ENCODE data around the gene BIRC2. TPM values are rescaled to one million over a fixed set of nuclear protein-coding genes. Genes with fewer than 3 reads are reported as not detected.
"Not testable (repeated sequence)": the region's sequence is repeated elsewhere in the genome, so short reads cannot be mapped to it uniquely, and the experiment has no call there.

Gene BIRC2
- 19.8 TPM for polyA plus RNA-seq (2013, experiment 1 of 2)
- 24.6 TPM for polyA plus RNA-seq (2013, experiment 2 of 2)

- Histone ChIP-seq H3K4me3 (ENCODE audit: low read length) (peak within 1 kb of the TSS; percentile 86), H3K4me1 (ENCODE audit: insufficient read depth, low read length) (peaks cover 7% of the 10 kb centered on the region; the same call in 1 of the 2 replicates), H3K27ac (ENCODE audit: low read depth, low read length) (peak within 1 kb of the TSS; percentile 89), H3K27me3 (ENCODE audit: insufficient read depth, low read length) (no peaks in the 10 kb centered on the region), H3K9me3 (ENCODE audit: insufficient read depth, low read depth, low read length) (no peaks in the 10 kb centered on the region), H3K9ac (ENCODE audit: low read depth, low read length) (peak within 1 kb of the TSS; percentile 81), H3K36me3 (ENCODE audit: insufficient read depth, low read length) (peaks cover 14% of the 10 kb centered on the region)
- WGBS: under 1% methylated on average over 77 of the region's 77 CpGs
Observed at GRCh38 chr11:102346748-102347461, at the start of gene BIRC2. Gene BIRC2, plus strand, starts transcription at chr11:102347214. Its CDS starts 2,641 bp downstream, at chr11:102349855.

- 84% methylated on average over 2 of the region's 2 CpGs for WGBS
- not testable (repeated sequence) for H3K36me3 ChIP-seq (ENCODE audit: insufficient read depth, low read length); H3K27ac ChIP-seq (ENCODE audit: low read depth, low read length)
Observed at GRCh38 chr11:102300837-102301236, 46.2 kb upstream of the BIRC2 start.

GRCh38 chr11:102302241-102302640 lies 44.8 kb upstream of the BIRC2 start:
- Histone ChIP-seq H3K27me3 (ENCODE audit: insufficient read depth, low read length) (no peaks in the 10 kb centered on the region), H3K9ac (ENCODE audit: low read depth, low read length) (no peak overlapping the region), H3K27ac (ENCODE audit: low read depth, low read length) (no peak overlapping the region), H3K9me3 (ENCODE audit: insufficient read depth, low read depth, low read length) (peaks cover 14% of the 10 kb centered on the region), H3K4me3 (ENCODE audit: low read length) (no peak overlapping the region), H3K4me1 (ENCODE audit: insufficient read depth, low read length) (no peaks in the 10 kb centered on the region), H3K36me3 (ENCODE audit: insufficient read depth, low read length) (no peaks in the 10 kb centered on the region)
- 91% methylated on average over 1 of the region's 1 CpG for WGBS

More at GRCh38 chr11:102300837-102301236, 46.2 kb upstream of the BIRC2 start:
- not testable (repeated sequence) for H3K9ac ChIP-seq (ENCODE audit: low read depth, low read length); H3K4me1 ChIP-seq (ENCODE audit: insufficient read depth, low read length); H3K27me3 ChIP-seq (ENCODE audit: insufficient read depth, low read length); H3K4me3 ChIP-seq (ENCODE audit: low read length)
- H3K9me3 ChIP-seq (ENCODE audit: insufficient read depth, low read depth, low read length): peaks cover 14% of the 10 kb centered on the region

DNA sequence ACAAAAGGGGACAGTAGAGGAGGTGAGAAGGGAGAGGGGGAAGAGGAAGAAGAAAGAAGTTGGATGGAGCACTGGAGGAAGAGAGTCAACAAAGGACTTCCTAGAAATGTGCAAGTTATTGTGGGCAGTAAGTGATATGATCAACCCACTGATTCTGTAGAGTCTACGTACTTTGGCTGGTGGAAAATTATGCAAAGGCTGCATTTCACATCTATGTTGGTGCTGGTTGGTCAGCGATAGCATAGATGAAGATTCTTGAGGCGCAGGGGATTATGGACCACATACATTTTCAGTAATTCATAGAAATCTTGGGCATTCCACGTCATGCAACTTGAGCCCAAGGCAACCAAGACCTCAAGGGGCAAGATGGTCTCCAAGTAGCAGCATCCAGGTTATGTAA lies 42.3 kb upstream of the BIRC2 start:
- no peaks in the 10 kb centered on the region for H3K4me1 ChIP-seq (ENCODE audit: insufficient read depth, low read length)
- no peak overlapping the region for H3K27ac ChIP-seq (ENCODE audit: low read depth, low read length)
- no peaks in the 10 kb centered on the region for H3K36me3 ChIP-seq (ENCODE audit: insufficient read depth, low read length)
- H3K9ac ChIP-seq (ENCODE audit: low read depth, low read length): no peak overlapping the region
- peaks cover 14% of the 10 kb centered on the region for H3K9me3 ChIP-seq (ENCODE audit: insufficient read depth, low read depth, low read length)
- WGBS: 94% methylated on average over 4 of the region's 4 CpGs
- no peak overlapping the region for H3K4me3 ChIP-seq (ENCODE audit: low read length)
- H3K27me3 ChIP-seq (ENCODE audit: insufficient read depth, low read length): no peaks in the 10 kb centered on the region

DNA sequence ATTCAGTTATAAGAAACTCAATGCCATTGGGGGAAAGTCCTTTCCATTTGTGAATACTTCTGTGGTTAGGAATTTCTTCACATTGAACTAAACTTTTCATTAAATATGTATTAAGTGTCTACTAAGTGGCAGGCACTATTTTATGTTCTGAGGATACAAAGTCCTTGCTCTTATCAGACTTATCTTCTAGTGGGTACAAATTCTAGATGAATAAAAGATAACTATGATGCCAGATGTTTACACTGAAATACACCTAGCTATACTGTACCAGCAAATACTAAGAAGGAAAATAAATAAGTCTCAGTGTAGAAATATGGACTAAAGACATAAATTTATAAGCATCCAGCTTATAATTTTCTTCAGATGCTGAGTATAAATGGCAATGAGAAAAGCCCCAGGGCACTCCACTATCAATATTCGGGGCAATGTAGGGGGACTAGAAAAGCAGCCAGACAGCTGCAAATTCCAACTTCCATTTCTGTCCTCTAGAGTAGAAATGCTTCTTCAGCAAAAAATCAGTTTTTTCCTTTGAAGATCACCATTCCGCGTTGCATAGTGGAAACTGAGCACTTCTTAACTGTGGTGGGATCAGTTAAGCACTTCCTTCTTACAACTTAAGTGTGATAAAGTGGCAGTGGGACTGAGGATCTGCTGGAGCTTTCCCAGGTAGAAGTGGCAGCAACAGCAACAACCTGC lies 41.5 kb upstream of the BIRC2 start:
- no peaks in the 10 kb centered on the region for H3K36me3 ChIP-seq (ENCODE audit: insufficient read depth, low read length)
- no peak overlapping the region for H3K27ac ChIP-seq (ENCODE audit: low read depth, low read length)
- no peaks in the 10 kb centered on the region for H3K4me1 ChIP-seq (ENCODE audit: insufficient read depth, low read length)
- H3K9ac ChIP-seq (ENCODE audit: low read depth, low read length): no peak overlapping the region
- no peaks in the 10 kb centered on the region for H3K27me3 ChIP-seq (ENCODE audit: insufficient read depth, low read length)
- WGBS: 88% methylated on average over 3 of the region's 3 CpGs
- peaks cover 14% of the 10 kb centered on the region for H3K9me3 ChIP-seq (ENCODE audit: insufficient read depth, low read depth, low read length)
- no peak overlapping the region for H3K4me3 ChIP-seq (ENCODE audit: low read length)

- WGBS: 86% methylated on average over 5 of the region's 5 CpGs
- no peak overlapping the region for H3K4me3 ChIP-seq (ENCODE audit: low read length)
- H3K9ac ChIP-seq (ENCODE audit: low read depth, low read length): no peak overlapping the region
- no peaks in the 10 kb centered on the region for H3K4me1 ChIP-seq (ENCODE audit: insufficient read depth, low read length)
- H3K9me3 ChIP-seq (ENCODE audit: insufficient read depth, low read depth, low read length): peaks cover 14% of the 10 kb centered on the region
- H3K36me3 ChIP-seq (ENCODE audit: insufficient read depth, low read length): no peaks in the 10 kb centered on the region
- H3K27ac ChIP-seq (ENCODE audit: low read depth, low read length): no peak overlapping the region
- no peaks in the 10 kb centered on the region for H3K27me3 ChIP-seq (ENCODE audit: insufficient read depth, low read length)
Observed at GRCh38 chr11:102306048-102306597, 40.9 kb upstream of the BIRC2 start.

DNA sequence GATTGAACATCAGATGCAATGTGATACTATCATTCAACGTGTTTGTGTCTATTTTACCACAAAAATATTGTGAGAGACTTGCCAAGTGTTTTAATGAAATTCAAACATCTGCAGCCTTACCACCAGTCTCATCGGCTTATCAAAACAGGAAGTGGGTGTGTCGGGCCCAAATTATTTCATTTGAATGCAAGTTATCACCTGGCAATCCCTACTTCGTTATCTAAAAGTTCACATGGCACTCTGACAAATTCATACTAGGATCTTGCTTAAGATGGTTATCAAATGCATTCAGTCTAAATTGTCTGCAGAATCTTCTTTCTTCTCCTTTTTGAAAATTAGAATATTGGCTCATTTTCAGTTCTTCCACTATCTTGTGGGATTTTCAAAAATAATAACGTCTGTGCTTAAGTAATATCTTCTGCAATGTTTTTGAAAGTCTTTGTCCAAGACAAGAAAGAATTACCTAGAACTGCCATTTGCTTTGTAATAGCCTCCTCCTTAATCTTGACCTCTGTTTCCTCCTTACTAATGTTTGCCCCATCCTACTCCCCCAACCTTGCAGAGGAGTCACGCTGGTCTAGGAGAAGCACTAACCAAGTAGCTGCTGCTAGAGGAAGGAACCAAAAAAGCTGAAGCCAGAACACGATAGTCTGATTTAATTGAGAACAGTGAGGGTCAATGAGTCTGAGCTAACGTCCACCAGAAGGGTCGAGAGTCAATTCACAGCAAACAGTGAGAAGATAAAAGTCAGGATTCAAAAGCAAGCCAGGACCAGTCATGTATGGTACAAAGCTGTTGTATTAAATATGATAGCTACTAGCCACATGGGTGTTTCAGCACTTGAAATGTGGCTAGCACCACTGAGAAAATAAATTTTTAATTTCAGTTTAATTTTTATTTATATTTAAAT lies 39.9 kb upstream of the BIRC2 start:
- no peaks in the 10 kb centered on the region for H3K36me3 ChIP-seq (ENCODE audit: insufficient read depth, low read length)
- no peaks in the 10 kb centered on the region for H3K27me3 ChIP-seq (ENCODE audit: insufficient read depth, low read length)
- 83% methylated on average over 9 of the region's 9 CpGs for WGBS
- H3K9ac ChIP-seq (ENCODE audit: low read depth, low read length): no peak overlapping the region
- H3K4me1 ChIP-seq (ENCODE audit: insufficient read depth, low read length): no peaks in the 10 kb centered on the region
- H3K9me3 ChIP-seq (ENCODE audit: insufficient read depth, low read depth, low read length): peaks cover 6% of the 10 kb centered on the region
- no peak overlapping the region for H3K27ac ChIP-seq (ENCODE audit: low read depth, low read length)
- H3K4me3 ChIP-seq (ENCODE audit: low read length): no peak overlapping the region

DNA sequence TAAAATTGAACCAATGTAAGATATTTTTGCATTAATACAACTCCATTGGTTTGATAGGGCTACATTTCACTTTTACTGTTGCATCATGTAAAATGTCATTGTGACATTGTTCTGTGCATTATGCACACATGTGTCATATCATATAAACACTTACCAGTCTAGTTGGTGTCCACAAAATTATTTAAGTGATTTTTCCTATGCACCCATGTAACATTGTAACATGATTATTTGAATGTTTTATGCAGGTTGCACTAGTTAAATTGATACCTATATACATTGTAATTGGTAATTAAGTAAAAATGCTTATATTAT lies 39.3 kb upstream of the BIRC2 start:
- no peak overlapping the region for H3K9ac ChIP-seq (ENCODE audit: low read depth, low read length)
- no peaks in the 10 kb centered on the region for H3K27me3 ChIP-seq (ENCODE audit: insufficient read depth, low read length)
- H3K27ac ChIP-seq (ENCODE audit: low read depth, low read length): no peak overlapping the region
- peaks cover under 1% of the 10 kb centered on the region; the same call in 1 of the 2 replicates for H3K9me3 ChIP-seq (ENCODE audit: insufficient read depth, low read depth, low read length)
- H3K4me3 ChIP-seq (ENCODE audit: low read length): no peak overlapping the region
- H3K4me1 ChIP-seq (ENCODE audit: insufficient read depth, low read length): no peaks in the 10 kb centered on the region
- H3K36me3 ChIP-seq (ENCODE audit: insufficient read depth, low read length): no peaks in the 10 kb centered on the region

GRCh38 chr11:102309621-102310541 lies 37.1 kb upstream of the BIRC2 start:
- Histone ChIP-seq H3K27ac (ENCODE audit: low read depth, low read length) (no peak overlapping the region), H3K27me3 (ENCODE audit: insufficient read depth, low read length) (no peaks in the 10 kb centered on the region), H3K4me3 (ENCODE audit: low read length) (no peak overlapping the region), H3K9ac (ENCODE audit: low read depth, low read length) (no peak overlapping the region), H3K4me1 (ENCODE audit: insufficient read depth, low read length) (no peaks in the 10 kb centered on the region), H3K9me3 (ENCODE audit: insufficient read depth, low read depth, low read length) (no peaks in the 10 kb centered on the region), H3K36me3 (ENCODE audit: insufficient read depth, low read length) (no peaks in the 10 kb centered on the region)
- WGBS: 89% methylated on average over 24 of the region's 25 CpGs

GRCh38 chr11:102312667-102313066 lies 34.3 kb upstream of the BIRC2 start:
- WGBS: 100% methylated on average over 1 of the region's 2 CpGs
- H3K27me3 ChIP-seq (ENCODE audit: insufficient read depth, low read length): peaks cover 2% of the 10 kb centered on the region
- H3K27ac ChIP-seq (ENCODE audit: low read depth, low read length): no peak overlapping the region
- H3K4me1 ChIP-seq (ENCODE audit: insufficient read depth, low read length): no peaks in the 10 kb centered on the region
- no peaks in the 10 kb centered on the region for H3K36me3 ChIP-seq (ENCODE audit: insufficient read depth, low read length)
- no peak overlapping the region for H3K9ac ChIP-seq (ENCODE audit: low read depth, low read length)
- no peaks in the 10 kb centered on the region for H3K9me3 ChIP-seq (ENCODE audit: insufficient read depth, low read depth, low read length)
- no peak overlapping the region for H3K4me3 ChIP-seq (ENCODE audit: low read length)
